SJCRH30 (cell line): Measurements from ENCODE around the gene ARHGEF3. TPM values are rescaled to one million over a fixed set of nuclear protein-coding genes. Genes with fewer than 3 reads are reported as not detected.

Experiments used
- DNase-seq, 2 experiments: peaks; one replicate each; pipeline ENCODE4 v3.0.0-alpha.2; 2015 to 2020
- H3K27ac ChIP-seq: fragments of 250-450 bp; sonication (Bioruptor Pico); 2 replicates; pipeline ENCODE4 v1.5.1; 2020; ENCODE audit warnings: mild to moderate bottlenecking, moderate library complexity
- H3K27me3 ChIP-seq: fragments of 250-450 bp; sonication (Bioruptor Pico); 2 replicates; pipeline ENCODE4 v1.5.1; 2020; ENCODE audit warnings: mild to moderate bottlenecking, moderate library complexity
- H3K36me3 ChIP-seq: fragments of 250-450 bp; sonication (Bioruptor Pico); 2 replicates; pipeline ENCODE4 v1.5.1; 2020; ENCODE audit warnings: mild to moderate bottlenecking, moderate library complexity
- H3K4me1 ChIP-seq: fragments of 250-450 bp; sonication (Bioruptor Pico); 2 replicates; pipeline ENCODE4 v1.5.1; 2020; ENCODE audit warnings: mild to moderate bottlenecking, moderate library complexity
- H3K4me3 ChIP-seq: fragments of 250-450 bp; sonication (Bioruptor Pico); 2 replicates; pipeline ENCODE4 v1.5.1; 2020; ENCODE audit warnings: mild to moderate bottlenecking, moderate library complexity
- H3K9me3 ChIP-seq: fragments of 250-450 bp; sonication (Bioruptor Pico); replicated peaks from 2 replicates; pipeline ENCODE4 v1.5.1; 2020; ENCODE audit warnings: mild to moderate bottlenecking, moderate library complexity
- total RNA-seq: library from RNA; depleted of rRNA; stranded (reverse); fragments of >200 nt; shearing (Covaris generic); gene quantifications from 2 replicates; pipeline ENCODE4 v1.2.3, GENCODE V29; 2014

The ARHGEF3 gene
- total RNA-seq, 1 experiment from 2014 or later: 29.9 TPM

GRCh38 chr3:56812754-56813652 is 11.3 kb upstream of the ARHGEF3 start:
- H3K27me3 ChIP-seq: no peaks in the 10 kb centered on the region
- peak in 1 of 2 experiments; percentile 13 for DNase-seq
- no peak overlapping the region for H3K4me3 ChIP-seq
- no peaks in the 10 kb centered on the region for H3K9me3 ChIP-seq
- peaks cover 19% of the 10 kb centered on the region for H3K4me1 ChIP-seq
- H3K36me3 ChIP-seq: no peaks in the 10 kb centered on the region; the same call in 1 of the 2 replicates
- H3K27ac ChIP-seq: peak overlapping the region; percentile 24; the same call in 1 of the 2 replicates

- H3K27ac ChIP-seq: no peak overlapping the region
- H3K9me3 ChIP-seq: no peaks in the 10 kb centered on the region
- no peak overlapping the region for H3K4me3 ChIP-seq
- DNase-seq: no peak
- H3K36me3 ChIP-seq: no peaks in the 10 kb centered on the region; the same call in 1 of the 2 replicates
- H3K27me3 ChIP-seq: no peaks in the 10 kb centered on the region
- H3K4me1 ChIP-seq: peaks cover 19% of the 10 kb centered on the region
Observed at GRCh38 chr3:56811546-56812202, 9.9 kb upstream of the ARHGEF3 start.

GRCh38 chr3:56810577-56811545 is 9.1 kb upstream of the ARHGEF3 start:
- peaks cover 19% of the 10 kb centered on the region for H3K4me1 ChIP-seq
- no peak overlapping the region for H3K4me3 ChIP-seq
- H3K27ac ChIP-seq: no peak overlapping the region
- H3K36me3 ChIP-seq: no peaks in the 10 kb centered on the region; the same call in 1 of the 2 replicates
- DNase-seq: no peak
- no peaks in the 10 kb centered on the region for H3K27me3 ChIP-seq
- no peaks in the 10 kb centered on the region for H3K9me3 ChIP-seq

GRCh38 chr3:56806407-56806806 is 4.7 kb upstream of the ARHGEF3 start:
- no peak overlapping the region for H3K4me3 ChIP-seq
- H3K9me3 ChIP-seq: no peaks in the 10 kb centered on the region
- no peak overlapping the region for H3K27ac ChIP-seq
- no peaks in the 10 kb centered on the region for H3K27me3 ChIP-seq
- H3K36me3 ChIP-seq: no peaks in the 10 kb centered on the region
- H3K4me1 ChIP-seq: peaks cover 3% of the 10 kb centered on the region; the same call in 1 of the 2 replicates
- DNase-seq: no peak

- H3K4me1 ChIP-seq: no peaks in the 10 kb centered on the region
- no peak for DNase-seq
- H3K9me3 ChIP-seq: no peaks in the 10 kb centered on the region
- no peaks in the 10 kb centered on the region for H3K27me3 ChIP-seq
- H3K36me3 ChIP-seq: no peaks in the 10 kb centered on the region
- H3K4me3 ChIP-seq: no peak overlapping the region
- H3K27ac ChIP-seq: no peak overlapping the region
Observed at GRCh38 chr3:56802790-56803189, 1.0 kb upstream of the ARHGEF3 start.

- Histone ChIP-seq H3K36me3 (no peaks in the 10 kb centered on the region), H3K9me3 (no peaks in the 10 kb centered on the region), H3K4me1 (no peaks in the 10 kb centered on the region), H3K27ac (no peak overlapping the region), H3K4me3 (no peak overlapping the region), H3K27me3 (no peaks in the 10 kb centered on the region)
- no peak for DNase-seq
Observed at GRCh38 chr3:56802378-56802745, 613 bp upstream of the ARHGEF3 start.

GRCh38 chr3:56800832-56801661 is 702 bp downstream of the ARHGEF3 start:
- Histone ChIP-seq H3K9me3 (no peaks in the 10 kb centered on the region), H3K36me3 (no peaks in the 10 kb centered on the region), H3K4me3 (no peak overlapping the region), H3K27ac (no peak overlapping the region), H3K27me3 (no peaks in the 10 kb centered on the region), H3K4me1 (no peaks in the 10 kb centered on the region)
- no peak for DNase-seq

GRCh38 chr3:56800130-56800831 is 1.5 kb downstream of the ARHGEF3 start:
- no peaks in the 10 kb centered on the region for H3K27me3 ChIP-seq
- H3K9me3 ChIP-seq: no peaks in the 10 kb centered on the region
- H3K4me3 ChIP-seq: no peak overlapping the region
- DNase-seq: no peak
- no peaks in the 10 kb centered on the region for H3K4me1 ChIP-seq
- no peak overlapping the region for H3K27ac ChIP-seq
- no peaks in the 10 kb centered on the region for H3K36me3 ChIP-seq

GRCh38 chr3:56799251-56799882 is 2.4 kb downstream of the ARHGEF3 start:
- H3K27ac ChIP-seq: no peak overlapping the region
- H3K27me3 ChIP-seq: no peaks in the 10 kb centered on the region
- H3K4me1 ChIP-seq: no peaks in the 10 kb centered on the region
- H3K36me3 ChIP-seq: no peaks in the 10 kb centered on the region
- H3K4me3 ChIP-seq: no peak overlapping the region
- no peaks in the 10 kb centered on the region for H3K9me3 ChIP-seq
- DNase-seq: peak in 1 of 2 experiments; percentile 41

- H3K27me3 ChIP-seq: no peaks in the 10 kb centered on the region
- DNase-seq: no peak
- H3K4me3 ChIP-seq: no peak overlapping the region
- H3K9me3 ChIP-seq: no peaks in the 10 kb centered on the region
- H3K4me1 ChIP-seq: no peaks in the 10 kb centered on the region
- no peaks in the 10 kb centered on the region for H3K36me3 ChIP-seq
- no peak overlapping the region for H3K27ac ChIP-seq
Observed at GRCh38 chr3:56796996-56797395, 4.8 kb downstream of the ARHGEF3 start.

GRCh38 chr3:56796202-56796601 is 5.5 kb downstream of the ARHGEF3 start:
- no peaks in the 10 kb centered on the region for H3K9me3 ChIP-seq
- no peaks in the 10 kb centered on the region for H3K36me3 ChIP-seq
- no peaks in the 10 kb centered on the region for H3K27me3 ChIP-seq
- no peak overlapping the region for H3K27ac ChIP-seq
- no peaks in the 10 kb centered on the region for H3K4me1 ChIP-seq
- no peak overlapping the region for H3K4me3 ChIP-seq
- no peak for DNase-seq

GRCh38 chr3:56795829-56796185 is 5.9 kb downstream of the ARHGEF3 start:
- Histone ChIP-seq H3K4me1 (no peaks in the 10 kb centered on the region), H3K9me3 (no peaks in the 10 kb centered on the region), H3K27me3 (no peaks in the 10 kb centered on the region), H3K4me3 (no peak overlapping the region), H3K27ac (no peak overlapping the region), H3K36me3 (no peaks in the 10 kb centered on the region)
- no peak for DNase-seq
